HG03342 (cell line): ENCODE measurements around the gene PRPH.
"Not testable (repeated sequence)": the region's sequence is repeated elsewhere in the genome, so short reads cannot be mapped to it uniquely, and the experiment has no call there.

Experiments
- ATAC-seq: cut with Tn5 transposase; IDR thresholded peaks from one replicate; pipeline ENCODE4 v1.9.1; 2021; ENCODE audit warnings: mild to moderate bottlenecking, moderate library complexity; ENCODE audit not compliant: unreplicated experiment

The PRPH gene

GRCh38 chr12:49295082-49295936 is at the start of gene PRPH:
PRPH (plus strand) TSS chr12:49295147; CDS start chr12:49295201, 54 bp downstream.
- ATAC-seq = no peak

DNA sequence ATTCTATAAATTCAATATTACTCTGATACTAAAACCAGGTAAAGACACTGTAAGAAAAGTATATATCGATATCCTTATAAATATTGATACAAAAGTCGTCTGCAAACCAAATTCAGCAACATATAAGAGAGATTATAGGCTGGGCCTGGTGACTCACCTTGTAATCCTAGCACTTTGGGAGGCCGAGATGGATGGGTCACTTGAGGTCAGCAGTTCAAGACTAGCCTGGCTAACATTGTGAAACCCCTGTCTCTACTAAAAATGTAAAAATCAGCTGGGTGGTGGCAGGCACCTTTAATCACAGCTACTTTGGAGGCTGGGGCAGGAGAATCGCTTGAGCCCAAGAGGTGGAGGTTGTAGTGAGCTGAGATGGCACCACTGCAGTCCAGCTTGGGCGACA is 43.6 kb upstream of the PRPH start:
- no peak for ATAC-seq

- ATAC-seq = no peak
These were observed 41.8 kb upstream of the PRPH start for GRCh38 chr12:49253033-49253623.

GRCh38 chr12:49255456-49255855 is 39.5 kb upstream of the PRPH start:
- not testable (repeated sequence) for ATAC-seq

DNA sequence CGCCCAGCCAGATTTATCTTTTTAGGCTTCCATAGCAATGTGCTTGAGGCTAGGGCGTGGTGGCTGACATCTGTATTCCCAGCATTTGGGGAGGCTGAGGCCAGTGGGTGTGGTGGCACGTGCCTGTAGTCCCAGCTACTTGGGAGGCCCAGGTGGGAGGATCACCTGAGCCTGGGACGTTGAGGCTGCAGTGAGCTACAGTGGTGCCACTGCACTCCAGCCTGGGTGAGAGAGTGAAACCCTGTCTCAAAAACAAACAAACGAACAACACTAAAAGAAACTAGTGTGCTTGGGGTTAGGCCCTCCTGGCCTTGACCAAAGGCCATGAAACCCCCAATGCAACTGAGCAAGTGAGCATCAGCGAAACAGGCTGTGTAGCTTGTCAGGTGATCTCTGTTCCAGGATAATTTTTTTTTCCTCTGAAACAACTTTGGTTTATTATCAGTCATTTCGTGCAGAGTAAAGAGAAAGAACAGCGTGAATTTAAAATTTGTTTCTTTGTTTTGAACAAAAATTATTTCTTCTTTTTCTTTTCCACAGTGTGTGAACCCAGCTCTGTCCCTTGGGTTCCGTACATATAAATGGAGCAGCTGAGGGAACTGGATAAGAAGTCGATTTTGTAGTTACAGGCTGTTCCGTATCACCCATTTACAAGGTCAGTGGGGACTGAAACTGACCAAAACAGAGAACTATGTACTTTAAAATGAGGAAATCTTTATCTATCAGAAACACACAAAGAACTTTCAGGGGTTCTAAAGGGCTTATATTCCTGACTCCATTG is 38.9 kb upstream of the PRPH start:
- ATAC-seq = no peak

- not testable (repeated sequence) for ATAC-seq
These were observed 37.3 kb upstream of the PRPH start for GRCh38 chr12:49257508-49258184.

DNA sequence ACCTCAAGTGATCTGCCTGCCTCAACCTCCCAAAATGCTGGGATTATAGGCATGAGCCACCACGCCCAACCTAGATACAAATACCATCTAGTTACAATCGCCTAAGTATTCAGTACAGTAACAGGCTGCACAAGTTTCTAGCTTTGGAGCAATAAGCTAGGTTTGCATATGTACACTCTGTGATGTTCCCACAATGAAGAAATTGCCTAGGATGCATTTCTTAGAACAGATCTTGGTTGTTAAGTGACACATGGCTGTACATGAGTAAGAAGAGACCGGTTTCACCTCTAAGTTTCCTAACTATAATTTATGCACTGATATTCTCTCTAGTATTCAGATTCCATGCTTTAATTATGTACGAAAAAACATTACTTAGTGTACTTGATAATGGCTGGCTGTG is 35.5 kb upstream of the PRPH start:
- ATAC-seq = no peak

GRCh38 chr12:49260166-49260565 is 34.8 kb upstream of the PRPH start:
- ATAC-seq = no peak

DNA sequence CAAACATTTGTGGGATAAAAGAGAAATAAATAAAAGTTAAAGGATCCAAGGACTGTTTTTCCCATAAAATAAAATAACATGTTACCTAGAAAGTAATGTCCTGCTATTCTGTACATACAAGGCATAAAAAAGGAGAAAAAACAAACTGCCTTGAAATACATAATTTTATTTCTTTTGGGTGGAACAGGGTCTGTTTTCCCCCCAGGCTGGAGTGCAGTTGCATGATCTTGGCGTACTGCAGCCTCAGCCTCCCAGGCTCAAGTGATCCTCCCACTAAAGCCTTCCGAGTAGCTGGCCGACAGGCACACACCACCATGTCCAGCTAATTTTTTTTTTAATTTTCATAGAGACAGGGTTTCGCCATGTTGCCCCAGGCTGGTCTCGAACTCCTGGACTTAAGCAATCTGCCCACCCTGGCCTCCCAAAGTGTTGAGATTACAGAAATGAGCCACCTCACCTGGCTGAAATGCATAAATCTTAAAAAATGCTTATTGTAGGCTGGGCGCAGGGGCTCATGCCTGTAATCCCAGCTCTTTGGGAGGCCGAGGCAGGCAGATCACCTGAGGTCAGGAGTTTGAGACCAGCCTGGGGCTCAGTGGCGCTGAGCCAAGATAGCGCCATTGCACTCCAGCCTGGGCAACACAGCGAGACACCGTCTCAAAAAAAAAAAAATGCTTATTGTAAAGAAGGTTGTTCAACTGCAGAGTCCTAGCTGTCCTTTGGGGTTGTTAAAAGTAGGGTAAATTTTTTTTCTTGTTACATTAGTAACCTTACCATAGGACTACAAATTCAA is 34.2 kb upstream of the PRPH start:
- no peak for ATAC-seq

- ATAC-seq = no peak
These were observed 33.2 kb upstream of the PRPH start for GRCh38 chr12:49261721-49262120.

DNA sequence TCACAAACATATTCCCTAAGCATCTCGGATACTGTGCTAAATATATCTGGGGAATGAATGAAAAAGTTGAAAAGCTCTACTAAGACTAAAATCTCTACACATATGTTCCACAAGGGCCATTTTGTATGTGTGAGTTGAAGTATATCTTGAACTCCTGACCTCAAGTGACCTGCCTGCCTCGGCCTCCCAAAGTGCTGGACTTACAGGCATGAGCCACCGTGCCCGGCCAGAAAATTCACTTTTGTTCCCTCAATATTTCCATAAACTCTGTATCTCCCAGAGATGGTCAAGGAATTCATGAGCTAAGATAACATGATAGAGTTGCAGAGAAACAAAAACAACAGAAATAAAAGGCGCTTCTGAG is 31.6 kb upstream of the PRPH start:
- no peak for ATAC-seq

GRCh38 chr12:49264466-49264872 is 30.5 kb upstream of the PRPH start:
- peak; percentile 26 for ATAC-seq

GRCh38 chr12:49264873-49265792 is 29.8 kb upstream of the PRPH start, which contains the start of gene TUBA1C:
TUBA1C (plus strand) TSS chr12:49265082; CDS start chr12:49265182, 100 bp downstream.
- peak; percentile 83 for ATAC-seq

- ATAC-seq = not testable (repeated sequence)
These were observed 25.8 kb upstream of the PRPH start for GRCh38 chr12:49269191-49269590.

GRCh38 chr12:49272790-49273725 is 21.9 kb upstream of the PRPH start:
- ATAC-seq = no peak

DNA sequence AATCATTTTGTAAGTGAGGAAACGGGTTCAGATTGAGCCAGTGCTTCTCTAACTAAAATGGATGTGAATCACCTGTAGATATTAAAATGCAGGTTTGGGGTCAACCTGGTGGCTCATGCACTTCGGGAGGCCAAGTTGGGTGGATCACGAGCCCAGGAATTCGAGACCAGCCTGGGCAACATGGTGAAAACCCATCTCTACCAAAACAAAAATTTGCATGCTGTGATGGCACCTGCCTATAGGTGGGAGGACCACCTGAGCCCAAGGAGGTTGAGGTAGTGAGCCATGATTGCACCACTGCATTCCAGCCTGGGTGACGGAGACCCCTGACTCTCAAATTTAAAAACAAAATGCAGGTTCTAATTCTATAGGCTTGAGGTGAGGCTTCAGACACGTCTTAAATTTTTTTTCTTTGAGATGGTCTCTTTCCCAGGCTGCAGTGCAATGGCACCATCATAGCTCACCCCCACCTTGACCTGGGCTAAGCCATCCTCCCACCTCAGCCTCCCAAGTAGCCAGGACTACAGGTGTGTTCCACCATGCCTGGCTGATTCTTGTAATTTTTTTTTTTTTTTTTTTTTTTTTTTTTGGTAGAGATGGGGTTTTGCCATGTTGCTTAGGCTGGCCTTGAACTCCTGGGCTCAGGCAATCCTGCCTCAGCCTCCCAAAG is 21.1 kb upstream of the PRPH start:
- no peak for ATAC-seq

GRCh38 chr12:49274396-49275069 is 20.4 kb upstream of the PRPH start:
- ATAC-seq = no peak
